Mesenchymal stem cell (in vitro differentiated cells and primary cell): ENCODE data around the gene XAB2. TPM values are rescaled to one million over a fixed set of nuclear protein-coding genes. Genes with fewer than 3 reads are reported as not detected.
A peak's percentile ranks its signal among the peaks of the same experiment; 100 is the strongest.

Source experiments
- DNase-seq: peaks from one replicate; pipeline ENCODE4 v3.0.0-alpha.2; 2013
- H2AFZ ChIP-seq: one replicate; pipeline ENCODE4 v1.6.1; 2013; ENCODE audit warnings: low read depth, mild to moderate bottlenecking, control low read depth, inconsistent platforms, low read length, moderate library complexity
- H2AK5ac ChIP-seq: 2 replicates; pipeline ENCODE4 v1.6.1; 2013; ENCODE audit warnings: low read length, moderate library complexity, mild to moderate bottlenecking, inconsistent platforms; ENCODE audit not compliant: severe bottlenecking
- H2BK120ac ChIP-seq: one replicate; pipeline ENCODE4 v1.6.1; 2013; ENCODE audit warnings: low read depth, mild to moderate bottlenecking, inconsistent platforms, low read length, moderate library complexity
- H2BK12ac ChIP-seq, 2 experiments: one replicate each; pipeline ENCODE4 v1.6.1; 2013; ENCODE audit warnings: inconsistent platforms in 2 of 2, low read length in 2 of 2, mild to moderate bottlenecking in 2 of 2, moderate library complexity in 2 of 2, control low read depth in 1 of 2
- H2BK15ac ChIP-seq: one replicate; pipeline ENCODE4 v1.6.1; 2013; ENCODE audit warnings: mild to moderate bottlenecking, low read depth, inconsistent platforms; ENCODE audit not compliant: poor library complexity, severe bottlenecking
- H2BK5ac ChIP-seq: 2 replicates; pipeline ENCODE4 v1.6.1; 2013; ENCODE audit warnings: low read depth, mild to moderate bottlenecking, low read length, control low read depth, inconsistent platforms; ENCODE audit not compliant: poor library complexity, severe bottlenecking
- H3K14ac ChIP-seq, 2 experiments: one replicate each; pipeline ENCODE4 v1.6.1; 2013; ENCODE audit warnings: inconsistent platforms in 2 of 2, low read length in 2 of 2, control low read depth in 1 of 2, mild to moderate bottlenecking in 1 of 2, moderate library complexity in 1 of 2
- H3K18ac ChIP-seq, 2 experiments: one replicate each; pipeline ENCODE4 v1.6.1; 2013; ENCODE audit warnings: inconsistent platforms in 2 of 2, low read length in 2 of 2, control low read depth in 1 of 2, low read depth in 1 of 2, mild to moderate bottlenecking in 1 of 2
- H3K23ac ChIP-seq, 2 experiments: one replicate each; pipeline ENCODE4 v1.6.1; 2013; ENCODE audit warnings: inconsistent platforms in 2 of 2, low read length in 2 of 2, mild to moderate bottlenecking in 2 of 2, moderate library complexity in 2 of 2, control low read depth in 1 of 2
- H3K27ac ChIP-seq: 2 replicates; pipeline ENCODE4 v1.5.1; 2013; ENCODE audit warnings: mild to moderate bottlenecking, moderate library complexity, low read length, control low read depth, inconsistent platforms; ENCODE audit not compliant: poor library complexity, severe bottlenecking
- H3K27me3 ChIP-seq, 2 experiments: 2 replicates each; pipeline versions ENCODE4 v1.6.1 to v1.7.0; 2013; ENCODE audit warnings: low read length in 2 of 2, mild to moderate bottlenecking in 2 of 2, moderate library complexity in 2 of 2, control low read depth in 1 of 2, inconsistent platforms in 1 of 2; ENCODE audit not compliant: control insufficient read depth in 1 of 2, insufficient read depth in 1 of 2
- H3K36me3 ChIP-seq, 2 experiments: 2 replicates each; pipeline versions ENCODE4 v1.6.1 to v1.7.0; 2013; ENCODE audit warnings: low read length in 2 of 2, control low read depth in 1 of 2, inconsistent platforms in 1 of 2, low read depth in 1 of 2, mild to moderate bottlenecking in 1 of 2; ENCODE audit not compliant: insufficient read depth in 2 of 2, control insufficient read depth in 1 of 2
- H3K4ac ChIP-seq, 2 experiments: one replicate each; pipeline ENCODE4 v1.6.1; 2013; ENCODE audit warnings: inconsistent platforms in 2 of 2, low read length in 2 of 2, mild to moderate bottlenecking in 2 of 2, moderate library complexity in 2 of 2, control low read depth in 1 of 2, low read depth in 1 of 2
- H3K4me1 ChIP-seq: 2 replicates; pipeline ENCODE4 v1.6.1; 2013; ENCODE audit warnings: low read depth, low read length, control low read depth; ENCODE audit not compliant: control insufficient read depth, insufficient read depth
- H3K4me2 ChIP-seq: 2 replicates; pipeline ENCODE4 v1.6.1; 2013; ENCODE audit warnings: low read length, mild to moderate bottlenecking, inconsistent platforms; ENCODE audit not compliant: poor library complexity, severe bottlenecking
- H3K4me3 ChIP-seq, 2 experiments: 2 replicates each; pipeline versions ENCODE4 v1.5.1 to v1.7.0; 2013; ENCODE audit warnings: low read length in 2 of 2, mild to moderate bottlenecking in 2 of 2, control low read depth in 1 of 2, low read depth in 1 of 2; ENCODE audit not compliant: insufficient read depth in 1 of 2
- H3K79me1 ChIP-seq: replicated peaks from 2 replicates; pipeline ENCODE4 v1.6.1; 2013; ENCODE audit warnings: mild to moderate bottlenecking, control low read depth, low read length, inconsistent platforms; ENCODE audit not compliant: poor library complexity, severe bottlenecking
- H3K9ac ChIP-seq: 2 replicates; pipeline ENCODE4 v1.7.0; 2013; ENCODE audit warnings: mild to moderate bottlenecking, low read length, moderate library complexity
- H3K9me3 ChIP-seq: 2 replicates; pipeline ENCODE4 v1.7.0; 2013; ENCODE audit warnings: mild to moderate bottlenecking, low read length; ENCODE audit not compliant: control insufficient read depth
- H4K8ac ChIP-seq: one replicate; pipeline ENCODE4 v1.6.1; 2013; ENCODE audit warnings: inconsistent platforms, mild to moderate bottlenecking, low read length, moderate library complexity
- H4K91ac ChIP-seq: one replicate; pipeline ENCODE4 v1.6.1; 2013; ENCODE audit warnings: mild to moderate bottlenecking, low read length, inconsistent platforms
- WGBS: methylation state at CpG from one replicate; pipeline ENCODE4 v1.1.7; 2013; ENCODE audit warnings: mixed read lengths; 5-methylcytosine and 5-hydroxymethylcytosine counted together
- polyA plus RNA-seq, 2 experiments: library from polyadenylated mRNA; stranded (reverse); fragments of 200-250 nt; gene quantifications; one replicate each; pipeline ENCODE4 v1.2.3, GENCODE V29; 2013

The XAB2 gene
- polyA plus RNA-seq (2013, experiment 1 of 2): 12.8 TPM
- polyA plus RNA-seq (2013, experiment 2 of 2): 12.9 TPM

DNA sequence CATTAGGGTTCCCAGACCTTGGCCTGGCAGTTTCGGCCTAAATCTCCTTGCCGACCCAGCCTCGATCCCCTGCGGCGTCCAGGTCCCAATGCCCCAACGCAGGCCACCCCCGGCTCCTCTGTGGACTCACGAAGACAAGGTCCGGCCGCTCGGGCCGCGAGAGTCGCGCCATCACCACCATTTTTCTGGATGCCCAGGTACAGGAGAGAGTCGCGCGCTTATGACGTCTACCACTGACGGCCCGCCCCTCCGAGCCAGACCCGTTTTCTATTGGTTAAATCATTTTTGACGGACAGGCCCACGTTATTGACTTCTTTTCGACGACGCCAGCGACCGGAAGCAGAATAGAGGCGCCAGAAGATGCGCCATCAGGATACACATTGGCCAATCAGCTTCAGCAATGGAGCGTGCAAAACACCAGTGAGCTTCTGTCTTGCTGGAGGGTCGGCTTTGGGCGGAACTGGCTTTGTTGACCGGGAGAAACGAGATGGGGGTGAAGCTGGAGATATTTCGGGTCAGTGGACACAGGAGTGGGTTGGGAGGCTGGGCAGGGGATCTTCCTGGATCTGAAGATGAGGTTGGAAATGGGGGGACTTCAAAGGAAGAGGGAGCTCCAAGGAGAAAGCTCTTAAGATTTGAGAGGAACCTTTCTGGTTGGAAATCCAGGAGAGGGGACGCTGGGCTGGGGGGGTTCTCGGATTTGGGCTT is at the start of gene XAB2, which contains the start of gene PET100:
Gene XAB2 (minus strand): TSS at position 199 of the 708 bp plus-strand sequence. CDS start 18 bp downstream, at position 181.
Gene PET100 (plus strand): TSS at position 447 of the 708 bp plus-strand sequence. CDS start 41 bp downstream, at position 488.
- H3K18ac ChIP-seq: peak within 1 kb of the TSS; percentile 67 to 75
- WGBS: under 1% methylated on average over 40 of the region's 40 CpGs
- H3K14ac ChIP-seq: peak within 1 kb of the TSS in 1 of 2 experiments; percentile 49
- H3K4me2 ChIP-seq: peak within 1 kb of the TSS; percentile 97
- peaks cover 30% of the 10 kb centered on the region for H3K4me1 ChIP-seq
- peak; percentile 99 for DNase-seq
- H2AK5ac ChIP-seq: peak within 1 kb of the TSS; percentile 84
- H3K4ac ChIP-seq: peak within 1 kb of the TSS in 1 of 2 experiments; percentile 89
- peak within 1 kb of the TSS; percentile 89 to 100 for H3K4me3 ChIP-seq
- H2BK5ac ChIP-seq: no peak within 1 kb of the TSS
- no peak within 1 kb of the TSS for H2BK12ac ChIP-seq
- H4K91ac ChIP-seq: no peak within 1 kb of the TSS
- H3K79me1 ChIP-seq: peaks cover 57% of the 10 kb centered on the region
- peak within 1 kb of the TSS; percentile 15 for H2AFZ ChIP-seq
- peak within 1 kb of the TSS; percentile 98 for H4K8ac ChIP-seq
- no peak within 1 kb of the TSS for H3K27ac ChIP-seq
- H3K9ac ChIP-seq: peak within 1 kb of the TSS; percentile 99
- H3K36me3 ChIP-seq: peaks cover 12 to 57% of the 10 kb centered on the region in 2 experiments
- no peak within 1 kb of the TSS for H2BK15ac ChIP-seq
- H3K27me3 ChIP-seq: no peaks in the 10 kb centered on the region
- H3K23ac ChIP-seq: peak within 1 kb of the TSS in 1 of 2 experiments; percentile 34
- H3K9me3 ChIP-seq: no peaks in the 10 kb centered on the region
- peak within 1 kb of the TSS; percentile 30 for H2BK120ac ChIP-seq

DNA sequence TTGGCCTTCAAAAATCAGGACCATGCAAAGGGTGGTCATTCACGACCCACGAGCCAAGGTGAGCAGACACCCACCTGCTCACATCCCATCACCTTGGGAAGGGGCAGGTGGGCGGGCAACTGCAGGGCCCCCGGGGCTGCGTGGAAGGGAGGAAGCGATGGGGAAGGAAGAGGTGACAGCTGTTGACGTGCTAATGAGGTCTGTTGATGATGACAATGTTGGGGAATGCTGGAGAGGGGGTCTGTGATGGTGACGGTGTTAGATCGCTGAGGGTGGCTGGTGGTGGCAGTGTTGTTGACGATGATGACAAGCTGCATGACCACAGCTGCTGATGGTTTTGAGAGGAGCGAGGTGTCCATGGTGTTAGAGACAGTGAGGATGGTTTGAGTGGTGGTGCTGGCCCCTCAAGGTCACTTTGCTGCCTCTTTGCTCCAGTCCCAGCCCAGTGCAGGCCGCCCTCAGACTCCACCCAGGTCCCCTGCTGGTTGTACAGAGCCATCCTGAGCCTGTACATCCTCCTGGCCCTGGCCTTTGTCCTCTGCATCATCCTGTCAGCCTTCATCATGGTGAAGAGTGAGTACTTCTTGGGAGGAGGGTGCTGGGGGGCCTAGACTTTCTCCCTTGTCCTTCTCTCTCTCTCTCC is 48.4 kb upstream of the XAB2 start:
- Histone ChIP-seq H2BK12ac (peak overlapping the region in 1 of 2 experiments; percentile 61), H3K27me3 (peaks cover 28 to 43% of the 10 kb centered on the region in 2 experiments), H3K79me1 (peaks cover 20% of the 10 kb centered on the region), H4K91ac (no peak overlapping the region), H2BK15ac (no peak overlapping the region), H2BK120ac (no peak overlapping the region), H2AFZ (no peak overlapping the region), H3K27ac (no peak overlapping the region), H3K36me3 (peaks cover 7 to 10% of the 10 kb centered on the region in 2 experiments), H3K9me3 (peaks cover 3% of the 10 kb centered on the region), H3K4me2 (no peak overlapping the region), H2BK5ac (no peak overlapping the region), H2AK5ac (no peak overlapping the region), H3K9ac (no peak overlapping the region), H3K23ac (no peak overlapping the region), H3K4me1 (peaks cover 17% of the 10 kb centered on the region), H3K4me3 (no peak overlapping the region), H4K8ac (no peak overlapping the region), H3K4ac (no peak overlapping the region), H3K14ac (no peak overlapping the region), H3K18ac (no peak overlapping the region)
- DNase-seq: no peak
- 40% methylated on average over 9 of the region's 12 CpGs for WGBS

DNA sequence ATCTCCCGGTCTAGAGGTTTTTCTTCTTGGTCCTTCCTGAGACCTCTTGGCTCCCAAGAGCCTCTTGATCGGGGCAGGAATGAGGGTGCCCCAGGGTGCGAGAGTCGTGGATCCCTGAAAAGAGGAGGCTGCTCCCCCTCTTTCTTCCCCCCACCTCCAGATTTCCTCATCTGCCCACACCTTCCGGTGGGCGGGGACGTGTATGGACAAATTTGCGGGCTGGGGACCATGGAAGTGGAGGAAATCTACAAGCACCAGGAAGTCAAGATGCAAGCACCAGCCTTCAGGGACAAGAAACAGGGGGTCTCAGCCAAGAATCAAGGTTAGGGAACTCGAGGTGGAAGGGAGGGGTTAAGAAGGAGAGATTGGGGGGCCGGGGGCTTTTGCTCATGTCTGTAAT is 47.5 kb upstream of the XAB2 start, which contains the start of gene MCEMP1:
Gene MCEMP1 (plus strand): TSS at position 237 of the 400 bp plus-strand sequence. CDS start 31 bp downstream, at position 268.
- Histone ChIP-seq H3K27ac (no peak within 1 kb of the TSS), H3K18ac (no peak within 1 kb of the TSS), H3K4me1 (peaks cover 10% of the 10 kb centered on the region), H3K14ac (no peak within 1 kb of the TSS), H3K4me2 (no peak within 1 kb of the TSS), H3K27me3 (peaks cover 34 to 49% of the 10 kb centered on the region in 2 experiments), H2BK5ac (no peak within 1 kb of the TSS), H2BK120ac (no peak within 1 kb of the TSS), H4K8ac (no peak within 1 kb of the TSS), H2BK15ac (no peak within 1 kb of the TSS), H2BK12ac (peak within 1 kb of the TSS in 1 of 2 experiments; percentile 61), H3K4ac (no peak within 1 kb of the TSS), H2AFZ (no peak within 1 kb of the TSS), H3K79me1 (peaks cover 11% of the 10 kb centered on the region), H3K9me3 (peaks cover 5% of the 10 kb centered on the region), H2AK5ac (no peak within 1 kb of the TSS), H3K9ac (no peak within 1 kb of the TSS), H4K91ac (no peak within 1 kb of the TSS), H3K36me3 (peaks cover 0 to 1% of the 10 kb centered on the region in 2 experiments), H3K23ac (no peak within 1 kb of the TSS), H3K4me3 (no peak within 1 kb of the TSS)
- DNase-seq: no peak
- WGBS: 62% methylated on average over 10 of the region's 10 CpGs

DNA sequence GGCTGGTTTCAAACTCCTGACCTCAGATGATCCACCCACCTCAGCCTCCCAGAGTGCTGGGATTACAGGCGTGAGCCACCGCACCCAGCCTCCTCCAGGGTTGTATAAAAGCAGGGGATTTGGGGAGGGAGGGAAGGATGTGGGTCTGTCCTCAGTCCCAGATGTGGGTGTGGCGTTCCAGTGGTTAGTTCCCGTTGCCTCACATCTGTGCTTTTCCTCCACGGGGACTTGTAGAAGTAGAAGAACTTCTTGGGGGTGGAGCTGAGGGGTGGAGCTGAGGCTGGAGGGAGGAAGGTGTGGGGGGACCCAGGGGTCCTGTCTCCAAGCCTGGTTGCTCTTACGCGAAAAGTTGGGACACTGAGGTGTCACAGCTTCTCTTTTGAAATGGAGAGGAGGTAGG is 47.0 kb upstream of the XAB2 start:
- Histone ChIP-seq H3K27me3 (peaks cover 37 to 51% of the 10 kb centered on the region in 2 experiments), H3K14ac (no peak overlapping the region), H3K23ac (no peak overlapping the region), H3K18ac (no peak overlapping the region), H4K91ac (no peak overlapping the region), H2BK15ac (no peak overlapping the region), H2BK5ac (no peak overlapping the region), H3K4me1 (peaks cover 5% of the 10 kb centered on the region), H3K9ac (no peak overlapping the region), H3K4me2 (no peak overlapping the region), H2BK12ac (no peak overlapping the region), H2AFZ (no peak overlapping the region), H4K8ac (no peak overlapping the region), H2BK120ac (no peak overlapping the region), H3K79me1 (peaks cover 6% of the 10 kb centered on the region), H3K27ac (no peak overlapping the region), H3K36me3 (no peaks in the 10 kb centered on the region), H3K9me3 (peaks cover 5% of the 10 kb centered on the region), H2AK5ac (no peak overlapping the region), H3K4ac (no peak overlapping the region), H3K4me3 (no peak overlapping the region)
- 65% methylated on average over 5 of the region's 7 CpGs for WGBS
- no peak for DNase-seq
